Measurements from ENCODE around the gene FERMT2.

GRCh38 chr14:52824462-52824861, 126.4 kb downstream of the FERMT2 start:
- TF ChIP-seq, protein P1, sequence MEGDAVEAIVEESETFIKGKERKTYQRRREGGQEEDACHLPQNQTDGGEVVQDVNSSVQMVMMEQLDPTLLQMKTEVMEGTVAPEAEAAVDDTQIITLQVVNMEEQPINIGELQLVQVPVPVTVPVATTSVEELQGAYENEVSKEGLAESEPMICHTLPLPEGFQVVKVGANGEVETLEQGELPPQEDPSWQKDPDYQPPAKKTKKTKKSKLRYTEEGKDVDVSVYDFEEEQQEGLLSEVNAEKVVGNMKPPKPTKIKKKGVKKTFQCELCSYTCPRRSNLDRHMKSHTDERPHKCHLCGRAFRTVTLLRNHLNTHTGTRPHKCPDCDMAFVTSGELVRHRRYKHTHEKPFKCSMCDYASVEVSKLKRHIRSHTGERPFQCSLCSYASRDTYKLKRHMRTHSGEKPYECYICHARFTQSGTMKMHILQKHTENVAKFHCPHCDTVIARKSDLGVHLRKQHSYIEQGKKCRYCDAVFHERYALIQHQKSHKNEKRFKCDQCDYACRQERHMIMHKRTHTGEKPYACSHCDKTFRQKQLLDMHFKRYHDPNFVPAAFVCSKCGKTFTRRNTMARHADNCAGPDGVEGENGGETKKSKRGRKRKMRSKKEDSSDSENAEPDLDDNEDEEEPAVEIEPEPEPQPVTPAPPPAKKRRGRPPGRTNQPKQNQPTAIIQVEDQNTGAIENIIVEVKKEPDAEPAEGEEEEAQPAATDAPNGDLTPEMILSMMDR (optimal IDR thresholded peaks at IDR 0.05 in 1 of 3, IDR thresholded peaks at IDR 0.05 in 1 of 3, conservative IDR thresholded peaks at IDR 0.05 in 1 of 3; ENCODE audit: extremely low read depth in 1 of 3, insufficient read depth in 2 of 3, low read length in 3 of 3): no peak
- no peak for TF ChIP-seq EZH2 (IDR thresholded peaks at IDR 0.05; ENCODE audit: low read length)
